ENCODE data around the gene TSPAN5.
A peak's percentile ranks its signal among the peaks of the same experiment; 100 is the strongest.

The TSPAN5 gene

DNA sequence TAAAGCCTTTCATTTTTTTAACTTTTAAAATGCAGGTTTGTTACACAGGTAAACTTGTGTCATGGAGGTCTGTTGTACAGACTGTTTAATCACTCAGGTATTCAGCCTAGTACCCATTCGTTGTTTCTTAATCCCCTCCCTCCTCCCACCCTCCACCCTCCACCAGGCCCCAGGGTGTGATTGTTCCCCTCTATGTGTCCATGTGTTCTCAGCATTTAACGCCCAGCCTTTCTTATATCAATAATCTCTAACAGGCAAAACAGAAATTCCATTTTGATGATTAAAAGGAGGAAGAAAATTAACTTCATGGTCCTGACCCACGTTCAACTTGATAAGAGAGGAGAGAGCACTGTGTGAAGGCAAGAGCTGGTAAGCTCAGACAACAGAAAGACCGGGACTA lies 75.1 kb downstream of the TSPAN5 start:
- DNase-seq: no peak

DNA sequence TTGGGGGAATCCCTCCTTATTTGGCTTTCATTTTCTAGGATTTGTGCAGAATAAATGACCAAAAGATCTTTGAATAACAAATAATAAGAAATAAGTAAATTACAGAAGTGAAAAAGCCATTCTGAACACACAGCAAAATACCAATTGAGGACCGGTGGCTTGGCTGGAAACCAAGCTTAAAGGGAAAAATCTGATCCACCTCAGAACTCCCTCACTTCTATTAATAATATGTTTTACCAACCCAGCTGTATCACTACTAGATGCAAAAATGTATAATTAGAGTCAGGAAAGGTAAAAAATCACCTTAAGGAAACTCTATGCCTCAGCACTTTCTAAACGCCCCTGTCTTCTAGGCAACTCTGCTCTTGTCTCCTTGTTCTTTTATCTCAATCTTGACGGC lies 77.3 kb downstream of the TSPAN5 start:
- no peak for DNase-seq

DNA sequence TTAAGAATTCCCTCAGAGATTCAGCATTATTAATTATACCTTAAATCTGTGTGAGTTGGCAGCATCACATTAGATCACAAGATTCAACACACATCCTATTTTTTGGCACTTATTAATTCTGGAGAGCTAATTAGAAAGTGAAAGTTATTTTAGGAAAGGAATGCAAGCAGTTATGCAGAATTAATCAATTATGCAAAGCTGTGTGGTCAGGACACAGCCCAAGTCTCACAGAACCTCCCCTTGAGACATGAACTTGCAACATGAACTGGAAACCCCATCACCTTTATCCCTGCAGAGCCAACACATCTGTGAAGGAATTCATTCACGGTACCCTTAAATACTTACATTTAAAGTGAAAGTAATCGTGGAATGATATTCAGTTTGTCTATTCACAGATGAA lies 80.5 kb downstream of the TSPAN5 start:
- no peak for DNase-seq

GRCh38 chr4:98574816-98575215 lies 83.6 kb downstream of the TSPAN5 start:
- DNase-seq: no peak

DNA sequence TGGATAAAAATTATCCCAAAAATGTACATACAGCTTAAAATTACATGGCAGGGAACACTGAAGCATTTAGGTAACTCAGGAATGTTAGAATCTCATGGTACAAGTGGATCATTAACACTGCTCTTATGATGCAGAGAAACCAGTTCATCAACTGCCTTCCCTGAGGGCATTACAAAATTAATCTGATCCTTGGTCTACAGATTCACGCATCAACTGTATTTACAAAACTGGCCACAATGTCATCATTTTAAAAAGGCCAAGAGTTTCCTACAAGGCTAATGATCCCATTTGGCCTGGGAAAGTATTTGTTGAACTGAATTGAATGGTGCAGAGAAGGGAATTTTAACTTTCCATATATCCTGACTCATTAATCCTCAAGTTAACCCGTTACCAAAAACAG lies 84.6 kb downstream of the TSPAN5 start:
- no peak for DNase-seq

- no peak for DNase-seq
Observed at GRCh38 chr4:98572697-98573096, 85.7 kb downstream of the TSPAN5 start.

GRCh38 chr4:98571161-98571786 lies 87.1 kb downstream of the TSPAN5 start:
- DNase-seq: no peak

DNA sequence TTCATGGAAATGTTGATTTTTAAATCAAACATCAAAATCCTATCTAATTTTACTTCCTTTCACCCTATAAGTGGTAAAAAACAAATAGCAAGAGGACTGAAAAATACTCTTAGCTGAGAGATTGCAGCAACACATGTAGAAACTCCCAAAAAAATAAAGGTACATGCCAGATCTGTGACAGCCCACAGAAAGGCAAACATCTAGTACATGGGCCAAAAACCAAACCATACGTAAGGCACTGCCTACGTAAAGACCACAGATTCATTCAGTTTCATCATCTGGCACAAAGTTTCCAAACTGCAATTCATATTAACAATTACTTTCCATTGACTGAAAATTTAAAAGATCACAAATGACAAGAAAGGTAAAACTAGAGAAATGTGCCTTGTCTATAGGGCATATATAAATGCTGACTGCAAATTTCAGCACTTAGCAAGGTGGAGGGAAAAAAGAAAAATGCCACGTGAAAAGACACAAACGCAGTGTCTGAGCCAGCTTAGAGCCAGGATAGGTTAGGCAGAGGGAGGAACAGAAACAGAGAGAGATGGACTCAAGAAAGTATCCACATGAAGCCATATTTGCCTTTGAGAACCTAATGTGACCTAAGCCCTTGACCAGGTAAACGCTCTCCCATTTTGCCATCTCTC lies 88.1 kb downstream of the TSPAN5 start:
- DNase-seq: no peak

DNA sequence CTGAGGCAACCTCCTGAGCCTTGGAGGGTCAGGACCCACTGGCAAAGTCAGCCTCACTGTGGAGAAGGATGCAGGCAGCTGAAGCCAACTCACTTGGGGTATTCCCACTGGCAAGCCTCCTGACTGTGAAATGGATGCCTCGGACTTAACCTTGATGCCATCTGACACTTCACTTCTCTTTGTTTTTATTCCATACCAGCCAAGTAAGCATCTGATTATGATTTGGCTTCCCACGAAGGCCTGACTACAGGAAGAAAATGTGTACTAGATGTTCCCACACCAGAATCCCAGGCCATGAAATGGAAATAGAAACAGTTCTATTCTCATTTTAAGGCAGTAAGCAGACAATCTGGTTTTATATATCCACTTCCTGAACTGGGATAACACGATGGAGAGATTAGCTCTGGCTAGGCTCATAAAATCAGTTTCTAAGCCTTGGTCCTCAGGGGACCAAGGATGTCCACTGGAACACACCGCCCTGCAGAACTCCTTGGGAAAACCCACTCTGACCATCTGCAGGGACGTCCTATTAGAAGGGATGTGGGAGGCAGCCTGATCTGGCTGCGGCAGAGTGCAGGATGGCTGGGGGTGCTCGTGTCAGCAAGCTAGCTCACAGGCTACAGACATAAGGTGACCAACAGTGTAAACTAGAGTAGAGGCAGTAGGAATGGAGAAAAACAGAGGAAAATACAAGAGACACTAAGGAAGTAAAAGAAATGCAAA lies 89.3 kb downstream of the TSPAN5 start:
- DNase-seq: no peak

DNA sequence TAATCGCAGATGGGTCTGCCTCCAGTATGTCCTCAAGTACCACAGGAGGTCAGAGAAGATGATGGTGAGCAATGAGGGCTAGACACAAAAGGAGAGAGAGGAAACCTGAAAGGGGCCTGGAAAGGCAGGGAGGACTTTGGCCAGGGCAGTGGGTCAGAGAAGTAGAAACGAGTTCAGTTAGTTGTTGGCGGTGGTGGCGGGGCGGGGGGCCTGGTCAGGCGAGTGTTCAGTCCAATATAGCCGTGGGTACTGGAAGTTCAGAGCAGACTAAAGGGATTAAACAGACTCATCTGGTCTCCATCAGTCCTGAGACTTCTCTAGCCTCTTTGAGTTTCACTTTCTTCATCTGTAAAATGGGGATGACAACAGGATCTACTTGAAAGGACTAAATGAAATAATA lies 90.8 kb downstream of the TSPAN5 start:
- no peak for DNase-seq

- peak; percentile 80 for DNase-seq
Observed at GRCh38 chr4:98566361-98567008, 91.9 kb downstream of the TSPAN5 start.

DNA sequence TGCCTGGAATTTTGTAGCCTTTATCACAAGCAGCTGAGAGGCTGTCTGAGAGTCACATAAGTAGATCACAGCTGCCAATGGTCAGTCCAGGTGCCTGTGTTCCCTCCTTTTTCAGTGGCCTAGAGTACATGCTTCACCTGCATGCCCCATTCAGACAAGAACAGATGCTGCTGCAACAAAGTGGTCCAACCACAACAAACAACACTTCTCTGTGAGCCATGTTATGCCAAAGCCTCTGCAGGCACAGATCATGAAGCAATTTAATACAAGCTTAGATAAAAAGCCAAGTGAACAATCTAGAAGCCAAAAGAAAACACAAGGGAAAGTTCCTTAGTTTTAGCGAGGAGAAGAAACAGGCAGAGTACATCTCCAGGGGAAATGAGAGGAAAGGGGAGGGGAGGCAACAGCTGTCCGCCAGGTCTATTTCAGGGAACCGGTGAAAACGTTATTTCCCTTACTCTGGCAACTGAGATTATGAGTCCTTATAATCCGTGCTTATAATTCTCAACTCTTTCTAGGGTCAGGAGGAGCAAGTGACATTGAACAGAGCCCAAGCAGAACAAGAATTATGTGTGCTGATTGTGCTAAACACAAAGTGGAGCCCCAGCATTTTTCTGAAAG lies 92.6 kb downstream of the TSPAN5 start:
- no peak for DNase-seq

GRCh38 chr4:98564852-98565251 lies 93.6 kb downstream of the TSPAN5 start:
- no peak for DNase-seq

GRCh38 chr4:98560321-98560720 lies 98.1 kb downstream of the TSPAN5 start:
- DNase-seq: no peak

DNA sequence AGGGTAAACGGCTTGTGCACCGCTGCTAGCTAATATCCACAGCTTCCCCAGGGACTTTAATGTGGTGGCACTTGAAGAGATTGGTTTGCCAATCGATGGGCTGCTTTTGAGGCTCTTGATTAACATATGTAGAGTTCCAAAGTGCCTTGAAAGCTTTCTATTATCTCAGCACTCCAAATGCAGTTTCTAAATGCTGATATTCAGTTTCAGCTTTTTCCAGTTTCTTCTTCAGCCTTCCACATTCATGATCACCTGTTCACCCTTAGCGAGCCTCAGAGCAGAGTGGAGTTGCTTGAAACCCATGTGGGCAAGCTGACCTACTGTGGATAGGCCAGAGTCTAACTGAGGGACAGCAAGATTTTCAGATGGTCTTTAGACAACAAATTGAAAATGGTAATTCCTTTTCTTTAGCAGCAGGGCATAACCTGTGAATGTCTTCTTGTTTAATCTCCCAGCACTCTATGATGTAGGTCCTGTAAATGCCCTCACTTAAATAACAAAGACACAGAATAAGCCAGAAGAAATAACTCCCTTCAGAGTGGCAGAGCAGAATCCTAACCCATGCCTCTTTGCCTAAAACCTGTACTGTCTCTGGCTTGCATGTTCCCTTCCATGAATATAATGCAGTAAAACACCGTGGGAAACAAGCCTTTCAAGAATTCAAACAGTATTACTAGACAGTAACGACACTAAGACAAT lies 99.8 kb downstream of the TSPAN5 start:
- no peak for DNase-seq

- no peak for DNase-seq
Observed at GRCh38 chr4:98557194-98557892, 101.1 kb downstream of the TSPAN5 start.

DNA sequence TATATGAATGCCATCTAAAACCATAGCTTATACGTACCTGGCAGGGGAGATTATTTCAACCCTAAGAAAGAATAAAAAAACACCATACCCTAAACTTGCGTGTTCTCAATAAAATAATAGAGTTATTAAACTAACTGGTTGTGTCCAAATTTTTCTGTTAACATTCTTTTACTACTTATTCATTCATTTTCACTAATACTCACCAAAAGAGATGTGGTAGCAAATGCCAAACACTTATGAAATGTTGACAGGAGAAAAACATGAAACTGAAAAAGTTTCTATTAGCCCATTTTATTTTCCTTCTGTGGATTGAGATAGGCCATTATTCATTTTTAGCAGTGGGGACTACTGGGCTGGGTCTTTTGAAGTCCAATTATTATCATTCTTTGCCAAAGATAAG lies 102.0 kb downstream of the TSPAN5 start:
- no peak for DNase-seq

GRCh38 chr4:98555798-98556445 lies 102.5 kb downstream of the TSPAN5 start:
- no peak for DNase-seq

DNA sequence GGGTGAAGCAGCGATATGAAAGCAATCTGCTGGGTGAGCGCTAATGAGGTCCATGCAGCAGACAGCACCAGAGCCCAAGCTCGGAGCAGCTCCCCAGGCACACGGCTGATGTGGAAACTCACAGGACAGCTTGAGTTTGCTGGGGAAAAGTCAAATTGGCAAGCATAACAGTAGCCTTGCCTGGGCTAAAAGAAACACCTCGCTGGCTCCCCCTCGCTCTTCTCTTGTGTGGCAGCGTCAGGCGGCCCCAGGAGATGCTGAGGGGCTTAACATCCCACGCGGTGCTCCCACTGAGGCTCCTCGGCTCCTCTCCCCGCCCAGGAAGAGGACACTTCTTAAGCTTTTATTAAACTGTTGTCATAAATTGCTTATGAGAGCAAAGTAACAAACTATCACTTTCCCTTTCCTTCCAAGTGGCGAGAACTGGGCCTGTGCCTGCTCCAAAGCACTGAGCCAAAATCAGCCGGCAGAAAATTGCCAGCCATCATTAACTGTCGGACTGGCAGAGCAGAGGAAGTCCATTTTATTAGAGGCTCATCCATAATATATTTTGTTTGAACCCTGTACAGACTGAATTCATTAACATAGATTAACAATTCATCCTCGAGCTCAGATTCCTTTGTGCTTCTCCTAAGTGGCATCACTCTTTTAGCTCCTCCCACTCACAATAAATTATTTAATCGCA lies 111.4 kb downstream of the TSPAN5 start:
- peak; percentile 54 for DNase-seq

DNA sequence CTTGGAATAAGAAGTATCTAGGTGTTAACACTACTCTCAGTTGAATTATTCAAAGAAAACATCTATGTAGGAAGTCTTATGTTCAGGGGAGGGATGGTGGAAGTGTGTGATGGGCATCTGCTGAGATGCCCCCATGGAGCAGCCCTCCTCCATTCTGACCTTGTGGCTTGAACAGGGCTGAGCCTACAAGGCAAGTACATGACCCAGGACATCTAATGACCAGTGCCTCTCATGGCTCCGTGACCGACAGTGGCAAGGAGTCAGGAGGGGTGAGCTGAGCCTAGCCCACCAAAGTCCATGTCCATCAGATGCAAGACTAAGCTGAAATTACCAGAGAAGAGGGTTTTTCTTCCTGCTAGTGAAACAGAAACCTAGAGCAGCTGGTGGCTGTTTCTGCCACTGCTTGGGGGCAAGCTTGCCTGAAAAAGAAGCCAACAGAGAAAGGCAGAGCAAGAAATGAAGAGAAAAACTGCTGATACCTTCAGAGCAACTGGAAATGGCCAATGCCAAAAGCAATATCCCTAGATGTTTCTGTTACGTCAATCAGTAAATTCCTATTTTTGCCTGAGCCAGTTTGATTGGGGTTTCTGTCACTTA lies 113.5 kb downstream of the TSPAN5 start:
- DNase-seq: no peak

Measured in midbrain (tissue), 1 donor.